DMS 273 (cell line): ENCODE measurements around the gene TMEM170B.

ENCODE experiments used
- DNase-seq: peaks from one replicate; lab custom pipeline; 2025; ENCODE audit not compliant: unreplicated experiment; lab: John Stamatoyannopoulos, UW

The TMEM170B gene, protein sequence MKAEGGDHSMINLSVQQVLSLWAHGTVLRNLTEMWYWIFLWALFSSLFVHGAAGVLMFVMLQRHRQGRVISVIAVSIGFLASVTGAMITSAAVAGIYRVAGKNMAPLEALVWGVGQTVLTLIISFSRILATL

DNA sequence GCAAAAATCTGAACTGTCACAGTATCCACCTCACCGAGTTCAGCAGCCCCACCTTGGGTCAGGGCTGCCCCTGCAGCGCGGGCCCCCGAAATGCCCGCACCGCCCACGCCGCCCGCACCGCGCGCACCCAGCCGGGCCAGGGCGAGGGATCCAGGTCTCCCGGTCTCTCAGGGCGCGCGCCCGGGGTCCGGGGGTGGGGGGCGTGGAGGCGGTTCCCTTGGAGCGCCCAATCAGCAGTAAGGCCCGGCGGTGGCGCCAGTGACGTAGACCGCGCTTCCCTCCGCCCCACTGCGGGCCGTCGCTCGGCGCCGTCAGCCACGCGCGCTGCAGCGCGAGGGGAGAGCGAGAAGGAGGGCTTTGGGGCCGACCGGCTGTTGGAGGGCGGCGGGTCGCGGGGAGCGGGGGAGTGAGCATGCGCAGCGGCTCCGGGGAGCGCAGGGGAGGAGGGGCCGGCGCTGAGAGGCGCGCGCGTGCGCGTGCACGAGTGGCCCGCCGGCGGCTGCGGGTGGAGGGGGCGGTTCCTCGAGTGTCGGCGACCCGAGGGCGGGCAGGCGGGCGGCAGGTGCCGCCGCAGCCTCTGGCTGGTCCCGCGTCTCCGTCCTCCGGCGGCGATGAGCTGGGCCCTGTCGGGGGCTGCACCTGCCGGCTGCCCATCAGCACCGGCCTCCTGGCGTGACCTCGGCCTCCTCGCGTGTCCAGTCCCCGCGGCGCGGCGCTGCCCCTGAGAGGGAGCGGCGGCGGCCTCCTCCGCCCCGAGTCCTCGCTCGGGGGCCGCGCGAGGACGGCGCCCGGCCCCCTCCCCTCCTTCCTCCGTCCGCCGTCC is at the start of gene TMEM170B:
TMEM170B (plus strand) TSS at position 521 of the 823 bp plus-strand sequence. CDS start 529 bp downstream, outside the sequence.
- DNase-seq, result peak; percentile 98

DNA sequence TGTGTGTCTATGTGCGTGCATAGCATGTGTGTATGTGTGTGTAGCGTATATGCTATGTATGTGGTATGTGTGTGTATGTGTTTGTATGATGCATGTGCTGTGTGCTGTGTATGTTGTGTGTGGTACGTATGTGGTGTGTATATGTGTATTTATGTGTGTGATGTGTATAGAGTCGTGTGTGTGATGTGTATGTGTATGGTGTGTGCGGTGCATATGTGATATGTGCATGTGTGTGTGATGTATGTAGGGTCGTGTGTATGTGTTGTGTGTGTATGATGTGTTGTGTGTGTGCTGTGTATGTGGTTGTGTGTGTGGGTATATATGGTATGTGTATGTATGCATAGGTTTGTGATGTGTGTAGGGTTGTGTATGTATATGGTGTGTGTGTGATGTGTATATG is 46.6 kb upstream of the TMEM170B start:
- DNase-seq, result no peak

DNA sequence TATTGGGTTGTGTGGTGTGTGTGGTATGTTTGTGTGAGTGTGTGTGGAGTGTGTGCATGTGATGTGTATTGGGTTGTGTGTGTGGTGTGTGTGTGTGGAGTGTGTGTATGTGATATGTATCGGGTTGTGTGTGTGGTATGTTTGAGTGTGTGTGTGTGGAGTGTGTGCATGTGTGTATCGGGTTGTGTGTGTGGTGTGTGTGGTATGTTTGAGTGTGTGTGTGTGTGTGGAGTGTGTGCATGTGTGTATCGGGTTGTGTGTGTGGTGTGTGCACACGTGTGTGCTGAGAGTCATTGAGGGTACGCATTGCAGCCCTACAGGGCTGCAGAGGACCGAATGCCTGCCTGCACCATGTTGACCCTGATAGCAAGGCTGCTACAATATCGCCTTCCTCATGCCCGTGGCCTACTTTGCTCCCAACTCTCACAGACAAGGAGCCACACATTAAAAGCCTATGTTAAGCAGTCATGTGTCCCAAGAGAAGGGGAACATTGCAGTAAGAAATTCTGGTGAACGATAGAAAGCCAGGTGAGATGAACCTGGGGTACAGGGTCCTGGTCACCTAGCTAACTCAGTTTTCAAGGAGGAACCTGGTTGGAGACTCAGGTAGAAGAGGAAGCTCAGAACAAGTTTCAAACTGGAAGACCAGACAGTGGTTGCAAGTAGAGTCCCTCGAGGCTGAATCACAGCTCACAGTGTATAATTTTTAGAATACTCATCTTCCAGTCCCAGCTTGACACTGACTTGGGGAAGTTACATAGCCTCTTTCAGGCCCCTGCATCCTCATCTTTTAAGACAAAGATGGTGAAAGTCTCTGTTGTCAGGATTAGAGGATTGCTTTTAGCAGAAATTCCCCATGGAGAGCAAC is 45.7 kb upstream of the TMEM170B start:
- DNase-seq, result no peak

DNA sequence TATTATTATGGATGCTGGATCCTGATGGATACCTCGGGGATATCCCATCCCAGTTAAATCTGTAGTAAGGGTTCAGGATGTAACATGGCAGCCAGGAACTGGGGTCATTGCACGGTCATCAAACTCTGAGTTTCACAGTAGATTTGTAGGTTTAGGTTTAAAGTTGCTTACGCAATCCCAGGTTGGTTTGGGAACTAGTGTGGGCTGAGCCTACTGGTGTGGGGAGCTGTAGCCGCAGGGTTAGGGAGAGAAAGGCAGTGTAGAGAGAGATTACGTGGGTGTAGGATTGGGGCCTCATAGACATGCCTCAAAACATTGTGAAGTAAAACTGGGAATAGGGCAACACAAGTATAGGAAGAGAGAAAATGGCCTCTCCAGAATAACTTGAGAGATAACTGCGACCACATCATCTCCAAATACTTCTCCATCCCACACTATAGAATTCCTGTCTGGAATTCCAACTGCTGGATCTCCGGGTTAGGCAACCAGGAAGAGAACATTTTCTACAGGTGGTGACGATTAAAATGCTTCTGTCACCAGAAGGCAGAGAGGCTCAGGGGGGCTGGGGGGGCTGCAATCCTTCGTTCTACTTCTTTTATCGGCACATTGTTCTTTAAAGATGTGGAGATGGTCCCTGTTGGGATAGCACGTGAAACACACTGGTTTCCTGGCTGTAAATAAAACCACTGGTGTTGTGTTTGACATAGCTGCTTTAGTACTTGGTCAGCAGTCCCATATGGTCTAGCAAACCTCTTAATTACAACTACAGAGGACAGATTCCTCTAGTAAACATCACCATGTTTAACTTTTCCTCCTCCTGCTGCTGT is 44.9 kb upstream of the TMEM170B start:
- DNase-seq, result no peak

DNA sequence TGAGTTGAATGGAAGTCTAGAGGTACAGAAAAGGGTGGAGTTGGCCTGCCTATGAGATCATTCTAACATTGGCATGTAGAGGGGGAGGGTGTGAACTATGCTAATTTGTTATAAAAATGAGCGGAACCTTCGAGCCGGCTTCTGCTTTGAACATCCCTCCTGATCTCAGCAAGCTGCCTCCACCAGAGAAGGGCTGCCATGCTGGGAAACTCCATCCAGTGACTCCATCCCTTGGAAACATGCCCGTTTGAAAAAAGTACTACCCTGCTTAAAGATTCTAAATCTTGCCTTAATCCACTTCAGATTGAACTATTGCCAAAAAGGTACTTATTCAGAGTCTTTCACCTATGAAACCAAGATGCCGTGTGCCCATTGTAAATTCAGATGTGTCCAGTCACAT is 43.6 kb upstream of the TMEM170B start:
- DNase-seq, result no peak

DNA sequence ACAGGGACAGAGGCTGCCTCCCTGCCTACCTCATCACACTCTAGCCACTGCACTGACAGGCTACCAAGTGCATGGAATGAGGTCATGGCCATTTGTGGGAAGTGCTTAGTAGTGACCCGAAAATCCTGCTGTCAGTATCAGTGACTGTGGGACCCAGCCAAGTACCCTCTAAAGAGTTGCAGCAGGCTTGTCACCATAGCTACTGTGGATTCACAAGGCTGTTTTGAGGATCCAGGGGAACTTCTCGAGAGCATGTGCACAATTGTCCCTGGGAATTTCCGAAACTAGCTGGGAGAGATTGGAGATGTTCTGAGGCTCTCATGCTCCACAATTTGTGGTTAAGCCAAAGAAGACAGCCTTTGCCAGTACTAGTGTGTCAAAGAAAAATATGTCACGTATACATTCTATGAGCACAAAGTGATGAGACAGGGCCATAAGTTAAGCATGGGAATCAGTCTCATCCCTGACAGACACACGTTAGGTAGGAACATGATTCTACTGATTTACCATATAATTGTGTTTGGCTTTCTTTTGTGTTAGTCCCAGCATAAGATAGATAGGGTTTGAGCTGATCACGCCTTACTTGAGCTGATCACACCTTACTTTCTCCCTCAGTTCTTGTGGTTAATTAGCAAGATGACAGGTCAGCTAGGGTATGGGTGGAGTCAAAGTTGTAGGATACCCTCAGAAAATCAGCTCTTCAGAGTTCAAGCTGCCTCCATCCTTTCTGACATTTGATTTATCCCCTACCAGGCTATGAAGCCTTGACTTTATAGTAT is 42.6 kb upstream of the TMEM170B start:
- DNase-seq, result no peak

DNA sequence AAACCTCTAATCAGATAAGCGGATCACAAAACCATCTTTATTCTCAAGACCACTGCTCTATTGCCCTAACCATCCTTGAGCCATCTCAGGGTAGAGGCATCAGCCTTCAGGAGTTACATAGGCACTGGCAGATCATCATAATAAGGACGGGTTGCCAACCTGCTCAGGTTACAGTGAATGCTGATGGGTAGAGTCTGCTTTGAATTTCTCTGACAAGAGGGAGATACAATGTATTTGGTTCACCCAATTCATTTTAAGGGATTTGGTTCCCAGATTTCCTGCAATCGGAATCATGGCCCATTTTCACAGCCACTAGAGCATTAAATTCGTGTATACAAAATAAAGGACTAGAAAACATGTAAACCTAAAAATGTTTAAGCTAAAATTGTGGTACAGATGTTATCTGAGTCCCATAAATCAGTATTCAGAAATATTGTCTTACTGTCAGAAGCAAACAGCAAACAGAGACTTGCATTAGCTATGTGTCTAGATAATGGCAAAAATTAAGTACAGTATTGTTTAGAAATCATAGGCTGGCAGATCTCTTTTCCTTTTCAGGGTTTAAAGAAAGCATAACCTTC is 41.9 kb upstream of the TMEM170B start:
- DNase-seq, result peak; percentile 19

DNA sequence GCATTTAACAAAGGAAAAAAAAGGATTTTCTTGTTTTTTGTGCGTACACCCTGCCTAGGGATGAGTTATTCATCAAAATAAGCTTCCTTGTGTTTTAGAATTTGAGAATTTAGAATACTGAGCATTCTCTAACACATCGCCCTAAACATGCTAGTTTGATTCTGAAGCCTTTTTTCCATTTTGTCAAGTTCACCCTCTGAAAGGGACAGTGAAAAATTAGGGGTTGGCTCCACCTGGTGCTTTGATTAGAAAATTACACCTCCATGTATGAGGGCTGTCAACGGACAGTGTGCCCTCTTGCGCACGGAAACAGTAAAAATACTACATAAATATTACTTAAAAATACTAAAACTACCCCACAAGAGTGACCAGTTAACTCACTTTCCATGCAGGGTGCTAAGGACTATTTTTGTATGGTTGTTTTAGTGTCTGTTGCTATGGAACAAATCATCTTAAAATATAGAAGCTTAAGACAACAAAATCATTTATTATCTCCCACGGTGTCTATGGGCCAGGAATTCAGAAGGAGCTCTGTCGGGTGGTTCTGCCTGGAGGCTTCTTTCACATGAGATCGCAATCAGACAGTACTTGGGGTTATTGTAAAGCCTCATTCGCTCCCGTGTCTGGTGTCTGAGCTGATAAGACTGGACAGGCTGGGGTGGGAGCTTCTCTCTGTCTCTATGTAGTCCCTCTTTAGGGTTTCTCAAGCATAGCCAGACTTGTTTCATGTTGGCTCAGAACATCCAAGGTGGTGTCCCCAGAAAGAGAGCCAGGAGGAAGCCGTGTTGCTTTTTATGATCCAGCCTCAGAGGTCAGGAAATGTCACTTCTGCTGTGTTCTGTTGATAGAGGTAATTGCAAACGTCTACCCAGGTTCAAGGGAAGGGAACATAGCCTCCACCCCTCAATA is 41.1 kb upstream of the TMEM170B start:
- peak; percentile 83 for DNase-seq

DNA sequence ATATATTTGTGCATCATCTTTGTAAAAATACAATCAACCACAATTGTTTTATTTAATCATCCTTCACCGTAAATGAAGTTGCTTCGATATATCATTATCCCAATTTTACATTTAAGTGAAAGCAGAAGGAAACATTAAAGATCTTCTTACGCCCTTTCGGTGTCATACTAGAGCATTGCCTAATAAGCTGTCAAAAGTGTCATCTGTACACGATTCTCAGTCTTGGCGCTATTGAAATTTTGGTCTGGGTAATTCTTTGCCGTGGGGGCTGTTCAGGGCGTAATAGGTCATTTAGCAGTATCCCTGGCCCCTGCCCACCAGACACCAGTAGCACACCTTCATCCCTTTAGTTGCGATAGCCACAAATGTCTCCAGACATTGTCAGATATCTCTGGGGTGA is 40.4 kb upstream of the TMEM170B start:
- DNase-seq, result no peak

DNA sequence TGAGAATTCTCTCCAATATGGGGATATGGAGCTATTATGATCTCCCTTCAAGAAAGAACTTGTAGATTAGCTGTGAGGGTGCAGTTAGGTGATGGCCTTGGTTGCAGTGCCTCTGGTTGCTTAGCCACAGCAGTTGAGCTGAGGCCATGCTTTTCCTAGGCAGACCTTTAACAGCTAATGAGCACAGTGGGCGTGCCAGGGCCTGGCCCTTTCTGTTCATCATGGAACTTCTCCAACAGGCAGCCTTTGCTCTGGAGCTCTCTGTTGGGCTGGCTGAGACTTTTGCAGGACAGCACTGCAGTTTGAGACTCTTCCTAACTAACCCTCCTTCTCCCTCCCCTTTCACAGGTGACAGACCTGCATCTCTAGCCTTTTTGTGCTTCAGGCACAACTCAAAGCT is 39.7 kb upstream of the TMEM170B start:
- DNase-seq, result peak; percentile 75

DNA sequence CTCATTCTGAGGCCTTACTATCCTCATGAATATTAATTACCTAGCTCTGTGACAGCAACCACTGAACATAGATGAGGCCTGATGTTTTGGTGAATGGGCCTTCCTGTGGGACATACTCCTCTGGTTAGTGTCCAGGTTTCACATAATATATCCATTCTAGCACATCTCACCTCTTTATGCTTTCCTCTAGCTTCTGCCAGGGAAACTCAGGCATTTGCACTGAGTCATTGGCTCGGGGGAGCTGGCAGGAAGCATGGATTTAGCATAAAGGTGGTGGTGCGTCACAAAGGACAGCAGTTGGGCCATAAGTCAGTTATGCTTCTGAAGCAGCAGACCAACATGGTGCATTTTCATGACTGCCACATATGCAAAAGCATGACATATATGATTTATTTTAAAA is 37.5 kb upstream of the TMEM170B start:
- no peak for DNase-seq

DNA sequence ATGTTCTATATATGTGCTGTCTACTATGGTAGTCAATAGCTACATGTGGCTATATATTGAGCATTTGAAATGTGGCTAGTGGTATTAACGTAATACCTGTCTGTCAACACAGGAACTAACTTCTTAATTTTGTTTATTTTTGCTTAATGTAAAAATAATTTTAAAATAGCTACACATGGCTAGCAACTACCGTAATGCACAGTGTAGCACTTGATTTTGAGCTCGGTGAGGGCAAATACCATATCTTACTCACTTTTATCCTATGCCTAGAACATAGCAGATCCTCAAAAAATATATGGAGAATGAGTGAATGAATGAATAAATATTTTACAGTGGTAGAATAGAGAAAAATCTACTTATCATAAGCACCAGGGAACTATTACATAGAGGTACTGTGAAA is 28.1 kb upstream of the TMEM170B start:
- DNase-seq, result no peak

DNA sequence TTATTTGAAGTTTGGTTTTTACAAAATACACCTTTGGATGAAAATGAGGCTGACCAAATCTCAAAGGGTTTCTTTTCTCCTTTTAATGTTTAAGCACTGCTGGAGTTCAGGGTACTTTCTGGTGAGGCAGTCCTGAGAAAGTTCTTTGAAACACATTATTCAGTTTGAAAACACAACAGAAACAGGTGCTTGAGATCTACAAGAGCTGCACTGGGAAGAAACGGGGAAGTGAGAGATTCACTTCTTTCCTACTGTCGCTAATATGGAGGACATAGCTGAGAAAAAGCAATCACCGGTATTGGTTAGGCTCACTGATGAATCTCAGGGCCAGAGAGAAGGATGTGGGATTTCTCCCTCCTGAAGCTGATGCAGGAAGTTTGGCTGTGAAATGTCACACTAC is 22.9 kb upstream of the TMEM170B start:
- no peak for DNase-seq

DNA sequence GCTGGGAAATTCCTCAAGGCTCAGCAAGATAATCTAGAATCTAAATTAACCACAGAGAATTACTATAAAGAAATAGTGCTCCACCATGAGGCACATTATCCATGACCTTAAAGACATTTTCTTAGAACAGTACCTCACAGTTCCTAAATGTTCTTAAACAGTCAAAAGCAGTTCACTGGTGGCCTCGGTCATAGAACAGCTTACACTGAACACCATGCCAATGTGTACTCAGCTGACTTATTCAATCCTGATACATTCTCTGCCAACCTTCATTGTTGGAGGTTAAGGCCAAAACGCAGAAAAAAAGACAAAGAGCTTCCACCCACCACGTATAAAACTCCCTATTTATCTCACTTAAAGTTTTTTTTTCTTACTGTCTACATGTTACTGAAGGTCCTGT is 21.8 kb upstream of the TMEM170B start:
- DNase-seq, result no peak

DNA sequence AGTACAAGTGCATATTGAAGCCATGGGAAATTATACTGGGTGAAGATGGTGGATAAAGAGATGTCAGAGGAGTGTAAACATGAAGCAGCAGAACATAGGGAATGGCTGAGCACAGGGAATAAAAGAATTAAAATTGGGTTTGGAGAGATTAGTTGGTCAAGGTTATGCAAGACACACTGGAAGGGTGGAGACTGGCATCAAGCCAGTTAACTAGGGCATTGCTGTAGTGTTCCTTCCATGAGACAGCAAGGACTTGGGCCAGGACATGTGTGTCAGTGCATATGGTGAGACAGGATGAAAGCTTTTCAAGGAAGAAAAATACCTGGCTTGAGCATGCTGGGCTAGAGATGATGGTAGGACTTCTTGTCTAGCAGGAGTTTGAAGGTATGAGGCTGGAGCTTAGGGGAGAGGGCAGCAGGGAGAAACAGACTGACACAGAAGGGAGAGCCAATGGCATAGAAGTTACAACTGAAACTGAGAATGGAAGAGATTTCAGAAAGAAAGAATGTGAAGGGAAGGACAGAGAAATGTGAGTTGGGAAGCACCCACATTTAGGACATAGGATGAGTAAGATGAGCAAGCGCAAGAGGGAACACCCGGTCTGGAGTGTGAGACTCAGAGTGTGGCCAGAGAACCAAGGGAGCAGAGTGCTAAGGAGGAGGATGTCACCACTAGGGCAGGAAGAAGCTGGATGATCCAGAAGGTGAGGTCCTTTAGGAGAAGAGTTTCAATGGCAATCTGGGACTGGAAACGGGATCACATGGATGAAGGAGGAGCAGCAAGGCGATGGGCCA is 14.5 kb upstream of the TMEM170B start:
- DNase-seq, result no peak

DNA sequence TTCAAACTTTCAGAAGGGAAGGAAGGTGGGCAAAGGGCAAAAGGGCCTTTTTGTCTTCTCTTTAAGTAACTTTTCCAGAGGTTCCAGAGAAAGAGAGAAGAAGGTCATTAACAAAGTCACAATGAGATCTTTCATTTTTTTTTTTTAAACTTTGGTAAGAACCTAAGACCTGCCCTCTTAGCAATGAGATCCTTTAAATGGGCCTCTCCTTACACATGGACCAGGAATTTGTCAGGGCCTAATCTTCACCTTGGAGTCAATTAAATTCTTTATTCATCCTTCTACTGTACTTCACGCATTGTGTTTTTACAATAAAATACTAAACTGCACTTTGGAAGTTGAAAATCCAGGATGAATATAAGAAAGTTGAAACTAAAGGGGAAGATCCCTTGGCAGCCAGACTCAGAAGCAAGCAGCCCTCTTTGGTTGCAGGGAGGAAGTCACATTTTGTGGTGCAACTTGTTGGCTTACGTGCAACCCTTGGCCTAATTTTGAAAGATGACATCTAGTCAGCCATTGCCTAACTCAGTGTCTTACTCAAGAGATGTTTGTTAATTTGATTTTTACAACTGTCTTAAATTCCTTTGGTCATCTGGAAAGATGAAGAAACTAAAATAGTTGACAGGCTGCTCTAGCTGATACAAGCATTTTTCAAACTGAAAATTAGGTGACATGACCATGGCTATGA is 11.9 kb upstream of the TMEM170B start:
- DNase-seq, result no peak

DNA sequence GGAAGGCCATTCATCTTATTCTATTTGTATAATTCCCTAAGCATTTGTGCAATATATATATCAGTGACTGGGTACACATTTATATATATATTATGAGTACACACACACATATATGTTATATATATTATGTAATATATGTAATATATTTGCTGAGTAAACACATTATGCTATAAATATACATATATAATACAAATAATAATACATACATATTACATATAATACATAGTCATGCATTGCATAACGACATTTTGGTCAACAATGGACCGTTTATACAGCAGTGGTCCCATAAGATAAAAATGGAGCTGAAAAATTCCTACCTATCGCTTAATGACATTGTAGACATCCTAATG is 11.4 kb upstream of the TMEM170B start:
- no peak for DNase-seq
